Endodermal cell (in vitro differentiated cells): ENCODE data around the gene THEM4. TPM values are rescaled to one million over a fixed set of nuclear protein-coding genes. Genes with fewer than 3 reads are reported as not detected.

ENCODE experiments used
- DNase-seq: peaks from one replicate; pipeline ENCODE4 v3.0.0-alpha.2; 2017
- H3K27ac ChIP-seq: 2 replicates; pipeline ENCODE4 v1.5.1; 2013; ENCODE audit warnings: mild to moderate bottlenecking, low read depth, low read length, moderate library complexity
- H3K27me3 ChIP-seq: 2 replicates; pipeline ENCODE4 v1.6.1; 2013; ENCODE audit warnings: mild to moderate bottlenecking, low read length, moderate library complexity; ENCODE audit not compliant: insufficient read depth, control insufficient read depth, poor library complexity, severe bottlenecking
- H3K36me3 ChIP-seq: 2 replicates; pipeline ENCODE4 v1.7.0; 2013; ENCODE audit warnings: mild to moderate bottlenecking, low read length, moderate library complexity; ENCODE audit not compliant: control insufficient read depth, insufficient read depth
- H3K4me1 ChIP-seq: one replicate; pipeline ENCODE4 v1.7.0; 2013; ENCODE audit warnings: low read length; ENCODE audit not compliant: control insufficient read depth, insufficient read depth
- H3K4me3 ChIP-seq: 2 replicates; pipeline ENCODE4 v1.5.1; 2013; ENCODE audit warnings: mild to moderate bottlenecking, low read length, moderate library complexity
- H3K9ac ChIP-seq: 2 replicates; pipeline ENCODE4 v1.6.1; 2013; ENCODE audit warnings: mild to moderate bottlenecking, low read length, moderate library complexity; ENCODE audit not compliant: poor library complexity, severe bottlenecking; ENCODE audit errors: extremely low read depth
- H3K9me3 ChIP-seq: 2 replicates; pipeline ENCODE4 v1.6.1; 2013; ENCODE audit warnings: mild to moderate bottlenecking, low read length, moderate library complexity; ENCODE audit not compliant: control insufficient read depth
- H3K27ac Mint-ChIP-seq: 2 replicates; pipeline ENCODE4 v1.8.0; 2020; ENCODE audit warnings: mixed read lengths
- H3K27me3 Mint-ChIP-seq: 2 replicates; pipeline ENCODE4 v1.8.0; 2021; ENCODE audit warnings: mild to moderate bottlenecking, mixed read lengths; ENCODE audit not compliant: insufficient read depth
- H3K36me3 Mint-ChIP-seq: 2 replicates; pipeline ENCODE4 v1.8.0; 2020; ENCODE audit warnings: low read depth, mixed read lengths
- H3K4me1 Mint-ChIP-seq: 2 replicates; pipeline ENCODE4 v1.8.0; 2020; ENCODE audit warnings: mixed read lengths
- H3K4me3 Mint-ChIP-seq: 2 replicates; pipeline ENCODE4 v1.8.0; 2020; ENCODE audit warnings: mild to moderate bottlenecking, moderate library complexity, mixed read lengths
- H3K9me3 Mint-ChIP-seq: 2 replicates; pipeline ENCODE4 v1.8.0; 2020; ENCODE audit warnings: mild to moderate bottlenecking, mixed read lengths
- WGBS, 2 experiments: methylation state at CpG; one replicate each; pipeline versions ENCODE4 v1.1.5 to v1.1.7; 2013; ENCODE audit warnings: missing lambda C conversion rate in 2 of 2, mixed read lengths in 1 of 2; ENCODE audit not compliant: insufficient coverage in 1 of 2, insufficient read length in 1 of 2; 5-methylcytosine and 5-hydroxymethylcytosine counted together
- total RNA-seq, 2 donors: library from RNA; stranded (reverse); fragmentation: NEBNext Ultra II Directional in 1 of 2; extraction: Animal tissue kit (Norgen Biotek cat#: 25700) in 1 of 2; gene quantifications; 2 replicates in 1 of 2; 3 replicates in 1 of 2; pipeline ENCODE4 v1.2.1, GENCODE V29; 2021
- TF ChIP-seq, protein P1 (sequence below): fragments of 200-600 bp; sonication (generic); conservative IDR thresholded peaks from 2 replicates; pipeline ENCODE4 v1.5.0; 2021; ENCODE audit warnings: antibody characterized with exemption, mild to moderate bottlenecking

The THEM4 gene
- total RNA-seq, 2 donors from 2014 or later: 12.2 to 14.3 TPM

DNA sequence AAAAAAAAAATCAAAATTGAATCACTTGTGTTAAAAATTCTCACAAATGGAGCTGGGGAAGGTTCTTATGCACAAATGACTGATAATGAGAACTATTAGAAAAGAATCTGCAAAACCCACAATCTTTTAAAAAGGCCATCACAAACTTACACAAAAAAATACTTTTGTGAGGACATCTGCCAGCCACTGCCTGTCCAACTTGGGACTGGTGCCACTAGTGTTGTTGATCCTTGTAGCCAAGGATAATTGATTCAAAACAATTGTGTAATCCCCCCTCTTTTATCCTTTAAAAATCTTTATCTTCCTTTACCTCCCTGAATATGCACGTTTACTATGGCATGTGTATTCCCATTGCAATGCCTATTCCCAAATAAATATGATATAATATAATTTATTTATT, 39.2 kb upstream of the THEM4 start:
- Mint-ChIP-seq H3K36me3 (no peaks in the 10 kb centered on the region), H3K4me1 (peaks cover 12% of the 10 kb centered on the region), H3K27me3 (peaks cover 32% of the 10 kb centered on the region), H3K27ac (no peak overlapping the region), H3K9me3 (no peaks in the 10 kb centered on the region), H3K4me3 (no peak overlapping the region)
- no peak for DNase-seq
- no peaks in the 10 kb centered on the region for H3K4me1 ChIP-seq
- no peaks in the 10 kb centered on the region for H3K9me3 ChIP-seq
- TF ChIP-seq, protein P1, sequence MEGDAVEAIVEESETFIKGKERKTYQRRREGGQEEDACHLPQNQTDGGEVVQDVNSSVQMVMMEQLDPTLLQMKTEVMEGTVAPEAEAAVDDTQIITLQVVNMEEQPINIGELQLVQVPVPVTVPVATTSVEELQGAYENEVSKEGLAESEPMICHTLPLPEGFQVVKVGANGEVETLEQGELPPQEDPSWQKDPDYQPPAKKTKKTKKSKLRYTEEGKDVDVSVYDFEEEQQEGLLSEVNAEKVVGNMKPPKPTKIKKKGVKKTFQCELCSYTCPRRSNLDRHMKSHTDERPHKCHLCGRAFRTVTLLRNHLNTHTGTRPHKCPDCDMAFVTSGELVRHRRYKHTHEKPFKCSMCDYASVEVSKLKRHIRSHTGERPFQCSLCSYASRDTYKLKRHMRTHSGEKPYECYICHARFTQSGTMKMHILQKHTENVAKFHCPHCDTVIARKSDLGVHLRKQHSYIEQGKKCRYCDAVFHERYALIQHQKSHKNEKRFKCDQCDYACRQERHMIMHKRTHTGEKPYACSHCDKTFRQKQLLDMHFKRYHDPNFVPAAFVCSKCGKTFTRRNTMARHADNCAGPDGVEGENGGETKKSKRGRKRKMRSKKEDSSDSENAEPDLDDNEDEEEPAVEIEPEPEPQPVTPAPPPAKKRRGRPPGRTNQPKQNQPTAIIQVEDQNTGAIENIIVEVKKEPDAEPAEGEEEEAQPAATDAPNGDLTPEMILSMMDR: no peak
- no peaks in the 10 kb centered on the region for H3K27me3 ChIP-seq
- H3K4me3 ChIP-seq: no peak overlapping the region
- WGBS, 2 experiments: 100% methylated on average over 1 of the region's 1 CpG; no CpG with 5 or more reads in 1 of the 2 experiments
- no peak overlapping the region for H3K27ac ChIP-seq
- H3K9ac ChIP-seq: no peak overlapping the region
- no peaks in the 10 kb centered on the region for H3K36me3 ChIP-seq

DNA sequence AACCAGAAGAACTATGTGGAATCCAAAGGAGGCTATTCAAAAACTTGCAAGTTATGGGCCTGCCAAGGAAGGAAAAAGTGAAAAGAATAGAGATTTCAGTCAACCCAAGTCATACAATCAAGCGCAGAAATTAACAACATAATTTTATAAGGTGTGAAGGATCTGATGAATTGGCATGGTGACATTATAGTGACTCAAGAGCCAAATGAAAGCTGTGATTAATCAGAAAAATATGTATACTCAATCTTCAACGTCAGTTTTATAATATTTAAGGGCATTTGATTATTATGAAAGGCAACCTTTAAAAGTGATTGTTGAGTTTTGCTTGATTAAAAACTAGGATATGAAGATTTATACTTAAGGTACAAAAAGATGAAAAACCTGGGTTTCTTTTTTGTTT, 37.8 kb upstream of the THEM4 start:
- Histone ChIP-seq H3K27ac (no peak overlapping the region), H3K4me1 (peaks cover 4% of the 10 kb centered on the region), H3K4me3 (no peak overlapping the region), H3K36me3 (no peaks in the 10 kb centered on the region), H3K9ac (no peak overlapping the region), H3K9me3 (no peaks in the 10 kb centered on the region), H3K27me3 (no peaks in the 10 kb centered on the region)
- WGBS, 2 experiments: 100% methylated on average over 1 to 2 of the region's 2 CpGs
- H3K36me3 Mint-ChIP-seq: no peaks in the 10 kb centered on the region
- no peaks in the 10 kb centered on the region for H3K9me3 Mint-ChIP-seq
- DNase-seq: no peak
- peaks cover 20% of the 10 kb centered on the region for H3K4me1 Mint-ChIP-seq
- H3K27me3 Mint-ChIP-seq: peaks cover 32% of the 10 kb centered on the region
- TF ChIP-seq, protein P1: no peak
- H3K4me3 Mint-ChIP-seq: no peak overlapping the region
- no peak overlapping the region for H3K27ac Mint-ChIP-seq

DNA sequence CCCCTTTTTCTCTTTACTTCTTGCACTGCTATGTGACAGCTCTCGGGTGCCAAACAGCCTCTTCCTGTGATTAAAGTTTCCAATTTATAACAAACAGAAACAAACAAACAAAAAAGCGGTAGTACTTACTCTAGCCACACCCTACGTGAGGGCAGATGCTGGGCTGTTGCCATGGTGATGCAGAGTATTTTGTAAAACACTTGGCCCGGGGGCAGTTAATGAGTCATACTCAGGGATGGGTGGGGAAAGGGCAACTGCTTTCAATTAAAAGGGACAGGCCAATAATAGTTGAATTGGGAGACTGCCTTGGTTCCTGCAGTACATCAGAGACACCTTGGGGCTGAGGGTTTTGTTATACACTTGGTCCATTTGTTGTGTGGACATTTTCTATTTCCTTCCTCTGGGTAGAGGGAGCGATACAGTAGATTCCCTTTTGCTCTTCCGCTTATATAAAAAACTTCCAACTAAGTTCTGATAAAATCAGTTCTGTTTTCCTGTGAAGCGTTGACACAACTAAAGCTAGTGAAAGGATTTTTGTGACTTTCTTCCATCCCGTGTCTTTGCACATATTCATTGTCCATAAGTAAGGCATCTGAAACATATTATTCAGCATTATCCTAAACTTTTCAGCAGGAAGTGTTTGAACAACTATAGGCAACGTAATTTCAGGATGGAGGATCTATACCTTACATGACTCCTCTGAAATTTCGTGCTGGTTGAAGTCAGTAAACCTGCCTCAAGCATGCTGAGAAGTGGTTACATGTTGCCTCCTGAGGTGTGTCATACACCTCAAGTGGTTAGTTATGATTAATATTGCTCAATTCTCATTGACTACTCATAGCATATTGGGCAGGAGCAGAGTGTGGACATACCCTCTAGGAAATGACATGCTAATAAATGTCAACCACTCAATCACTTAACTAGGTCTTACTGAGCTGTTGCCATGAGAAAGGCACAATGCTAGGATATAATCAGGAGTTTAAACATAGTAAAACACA, 36.7 kb upstream of the THEM4 start:
- H3K27ac ChIP-seq: no peak overlapping the region
- Mint-ChIP-seq H3K36me3 (no peaks in the 10 kb centered on the region), H3K9me3 (no peaks in the 10 kb centered on the region), H3K27ac (no peak overlapping the region), H3K4me3 (no peak overlapping the region), H3K4me1 (peaks cover 29% of the 10 kb centered on the region), H3K27me3 (peaks cover 28% of the 10 kb centered on the region)
- H3K27me3 ChIP-seq: no peaks in the 10 kb centered on the region
- TF ChIP-seq, protein P1: no peak
- DNase-seq: peak; percentile 82
- no peak overlapping the region for H3K4me3 ChIP-seq
- H3K9ac ChIP-seq: no peak overlapping the region
- no peaks in the 10 kb centered on the region for H3K36me3 ChIP-seq
- H3K9me3 ChIP-seq: no peaks in the 10 kb centered on the region
- WGBS, 2 experiments: 81% methylated on average over 6 to 10 of the region's 10 CpGs
- peaks cover 7% of the 10 kb centered on the region for H3K4me1 ChIP-seq
